HepG2 (cell line): Measurements from ENCODE around the gene ZNF22. TPM values are rescaled to one million over a fixed set of nuclear protein-coding genes. Genes with fewer than 3 reads are reported as not detected.

Experiments used
- ATF1 ChIP-seq: IDR thresholded peaks from 2 replicates; pipeline ENCODE4 v1.6.1; 2016; ENCODE audit warnings: mild to moderate bottlenecking, control low read depth
- ATM ChIP-seq: fragments of 450-650 bp; IDR thresholded peaks from 2 replicates; pipeline ENCODE4 v1.7.1; 2017; ENCODE audit warnings: mild to moderate bottlenecking, borderline replicate concordance
- PRMT3 ChIP-seq: sonication (generic); formaldehyde crosslinking; IDR thresholded peaks from 2 replicates; pipeline ENCODE4 v1.8.1; 2022; ENCODE audit warnings: low read depth, mild to moderate bottlenecking, moderate library complexity, missing genetic modification reagents, borderline replicate concordance
- SCMH1 ChIP-seq: sonication (generic); formaldehyde crosslinking; IDR thresholded peaks from 2 replicates; pipeline ENCODE4 v1.9.0; 2021; ENCODE audit warnings: missing genetic modification reagents, mild to moderate bottlenecking, borderline replicate concordance
- ZNF777 ChIP-seq: sonication (generic); formaldehyde crosslinking; IDR thresholded peaks from 2 replicates; pipeline ENCODE4 v1.4.0; 2020; ENCODE audit warnings: missing genetic modification reagents
- polyA plus RNA-seq, 8 experiments: library from polyadenylated mRNA; depleted of rRNA in 3 of 8; stranded (reverse) in 7 of 8; unstranded in 1 of 8; fragments of >200 nt; fragmentation: Illumina TruSeq in 4 of 8; extraction: Trizol in 4 of 8; gene quantifications; 2 replicates each; pipeline versions ENCODE4 v1.2.1 to v1.2.3, GENCODE V29; 2011 to 2016; ENCODE audit warnings: low read depth in 4 of 8, missing spikeins in 1 of 8, mixed read lengths in 1 of 8; ENCODE audit not compliant: insufficient read depth in 1 of 8
- total RNA-seq, 5 experiments: library from RNA; depleted of rRNA; stranded (reverse); fragments of >200 nt; fragmentation: Illumina TruSeq; extraction: Trizol; gene quantifications; 2 replicates each; pipeline ENCODE4 v1.2.3, GENCODE V29; 2016; ENCODE audit warnings: low read depth in 1 of 5
- TF ChIP-seq, protein P1 (sequence below): sonication (generic); formaldehyde crosslinking; IDR thresholded peaks from 2 replicates; pipeline ENCODE4 v1.8.0; 2023; ENCODE audit warnings: mild to moderate bottlenecking, missing genetic modification reagents
- TF ChIP-seq, protein P2 (sequence below), 2 experiments: fragments of 450-650 bp in 1 of 2; sonication (generic) in 1 of 2; formaldehyde crosslinking in 1 of 2; IDR thresholded peaks; 2 replicates each; pipeline versions ENCODE4 v1.6.1 to v1.8.0; 2016 to 2022; ENCODE audit warnings: antibody characterized with exemption in 1 of 2, mild to moderate bottlenecking in 1 of 2, missing genetic modification reagents in 1 of 2
- TF ChIP-seq, protein P3 (sequence below), 2 experiments: sonication (generic) in 1 of 2; formaldehyde crosslinking in 1 of 2; IDR thresholded peaks; 2 replicates each; pipeline versions ENCODE4 v1.4.0 to v1.6.1; 2016 to 2020; ENCODE audit warnings: borderline replicate concordance in 1 of 2, low read depth in 1 of 2, mild to moderate bottlenecking in 1 of 2, missing genetic modification reagents in 1 of 2
- TF ChIP-seq, protein P4 (sequence below): sonication (generic); formaldehyde crosslinking; IDR thresholded peaks from 2 replicates; pipeline ENCODE4 v1.5.1; 2020; ENCODE audit warnings: mild to moderate bottlenecking, missing genetic modification reagents

ZNF22 gene
- total and polyA plus RNA-seq, 2 of the 13 experiments (the other 11 are each of a cell fraction or from before 2014, with no cell fraction given) = 0.40 to 1.3 TPM

DNA sequence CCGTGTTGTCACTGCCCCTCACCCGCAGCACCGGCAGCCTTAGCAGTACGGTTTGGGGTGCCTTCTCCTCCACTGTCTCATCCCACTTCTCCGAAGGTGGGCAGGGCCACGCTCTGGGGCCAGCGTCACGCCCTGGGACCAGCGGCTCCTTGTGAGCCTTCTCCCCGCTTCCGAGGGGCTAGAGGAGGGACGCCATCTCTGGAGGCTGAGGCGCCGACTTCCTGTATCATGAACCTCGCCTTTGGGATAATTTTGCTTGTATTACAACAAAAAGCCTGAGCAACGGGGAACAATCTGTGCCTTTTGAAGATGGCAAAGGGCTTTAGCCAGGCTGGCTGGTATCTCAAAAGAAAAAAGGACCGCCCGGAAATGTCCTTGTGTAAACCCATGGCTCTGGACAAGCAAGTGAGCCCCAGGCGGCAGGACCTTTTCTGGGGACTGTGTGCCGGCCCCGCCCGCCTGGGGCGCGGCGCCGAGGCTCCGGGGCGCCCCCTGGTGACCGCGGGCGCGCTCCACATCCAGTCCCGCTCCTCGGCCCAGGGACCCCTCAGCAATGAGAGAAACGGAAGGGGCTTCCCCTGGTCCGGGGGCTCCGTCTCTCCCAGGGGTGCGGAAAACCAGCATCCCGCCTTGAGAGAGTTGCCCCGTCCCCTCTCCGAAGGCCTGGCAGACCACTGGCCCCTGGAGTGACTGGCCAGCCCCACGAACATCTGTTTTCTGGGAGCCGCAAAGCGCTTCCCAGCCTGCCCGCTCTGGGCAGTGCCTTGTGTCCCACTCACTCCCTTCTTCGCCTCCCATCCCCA is 25.9 kb upstream of the ZNF22 start (continued):
- no peak for TF ChIP-seq SCMH1 (CRISPR knock-in tag)
- TF ChIP-seq, protein P1, sequence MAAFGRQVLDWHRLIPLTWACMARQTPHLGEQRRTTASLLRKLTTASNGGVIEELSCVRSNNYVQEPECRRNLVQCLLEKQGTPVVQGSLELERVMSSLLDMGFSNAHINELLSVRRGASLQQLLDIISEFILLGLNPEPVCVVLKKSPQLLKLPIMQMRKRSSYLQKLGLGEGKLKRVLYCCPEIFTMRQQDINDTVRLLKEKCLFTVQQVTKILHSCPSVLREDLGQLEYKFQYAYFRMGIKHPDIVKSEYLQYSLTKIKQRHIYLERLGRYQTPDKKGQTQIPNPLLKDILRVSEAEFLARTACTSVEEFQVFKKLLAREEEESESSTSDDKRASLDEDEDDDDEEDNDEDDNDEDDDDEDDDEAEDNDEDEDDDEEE (CRISPR knock-in tag) = no peak
- TF ChIP-seq ATF1 (CRISPR knock-in tag) = no peak
- no peak for TF ChIP-seq ZNF777 (CRISPR knock-in tag)
- no peak for TF ChIP-seq ATM
- TF ChIP-seq, protein P2, sequence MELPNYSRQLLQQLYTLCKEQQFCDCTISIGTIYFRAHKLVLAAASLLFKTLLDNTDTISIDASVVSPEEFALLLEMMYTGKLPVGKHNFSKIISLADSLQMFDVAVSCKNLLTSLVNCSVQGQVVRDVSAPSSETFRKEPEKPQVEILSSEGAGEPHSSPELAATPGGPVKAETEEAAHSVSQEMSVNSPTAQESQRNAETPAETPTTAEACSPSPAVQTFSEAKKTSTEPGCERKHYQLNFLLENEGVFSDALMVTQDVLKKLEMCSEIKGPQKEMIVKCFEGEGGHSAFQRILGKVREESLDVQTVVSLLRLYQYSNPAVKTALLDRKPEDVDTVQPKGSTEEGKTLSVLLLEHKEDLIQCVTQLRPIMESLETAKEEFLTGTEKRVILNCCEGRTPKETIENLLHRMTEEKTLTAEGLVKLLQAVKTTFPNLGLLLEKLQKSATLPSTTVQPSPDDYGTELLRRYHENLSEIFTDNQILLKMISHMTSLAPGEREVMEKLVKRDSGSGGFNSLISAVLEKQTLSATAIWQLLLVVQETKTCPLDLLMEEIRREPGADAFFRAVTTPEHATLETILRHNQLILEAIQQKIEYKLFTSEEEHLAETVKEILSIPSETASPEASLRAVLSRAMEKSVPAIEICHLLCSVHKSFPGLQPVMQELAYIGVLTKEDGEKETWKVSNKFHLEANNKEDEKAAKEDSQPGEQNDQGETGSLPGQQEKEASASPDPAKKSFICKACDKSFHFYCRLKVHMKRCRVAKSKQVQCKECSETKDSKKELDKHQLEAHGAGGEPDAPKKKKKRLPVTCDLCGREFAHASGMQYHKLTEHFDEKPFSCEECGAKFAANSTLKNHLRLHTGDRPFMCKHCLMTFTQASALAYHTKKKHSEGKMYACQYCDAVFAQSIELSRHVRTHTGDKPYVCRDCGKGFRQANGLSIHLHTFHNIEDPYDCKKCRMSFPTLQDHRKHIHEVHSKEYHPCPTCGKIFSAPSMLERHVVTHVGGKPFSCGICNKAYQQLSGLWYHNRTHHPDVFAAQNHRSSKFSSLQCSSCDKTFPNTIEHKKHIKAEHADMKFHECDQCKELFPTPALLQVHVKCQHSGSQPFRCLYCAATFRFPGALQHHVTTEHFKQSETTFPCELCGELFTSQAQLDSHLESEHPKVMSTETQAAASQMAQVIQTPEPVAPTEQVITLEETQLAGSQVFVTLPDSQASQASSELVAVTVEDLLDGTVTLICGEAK (IDR thresholded peaks at IDR 0.05) = no peak
- TF ChIP-seq, protein P2 (CRISPR knock-in tag; IDR thresholded peaks at IDR 0.05) = peak; percentile 59
- TF ChIP-seq, protein P3, sequence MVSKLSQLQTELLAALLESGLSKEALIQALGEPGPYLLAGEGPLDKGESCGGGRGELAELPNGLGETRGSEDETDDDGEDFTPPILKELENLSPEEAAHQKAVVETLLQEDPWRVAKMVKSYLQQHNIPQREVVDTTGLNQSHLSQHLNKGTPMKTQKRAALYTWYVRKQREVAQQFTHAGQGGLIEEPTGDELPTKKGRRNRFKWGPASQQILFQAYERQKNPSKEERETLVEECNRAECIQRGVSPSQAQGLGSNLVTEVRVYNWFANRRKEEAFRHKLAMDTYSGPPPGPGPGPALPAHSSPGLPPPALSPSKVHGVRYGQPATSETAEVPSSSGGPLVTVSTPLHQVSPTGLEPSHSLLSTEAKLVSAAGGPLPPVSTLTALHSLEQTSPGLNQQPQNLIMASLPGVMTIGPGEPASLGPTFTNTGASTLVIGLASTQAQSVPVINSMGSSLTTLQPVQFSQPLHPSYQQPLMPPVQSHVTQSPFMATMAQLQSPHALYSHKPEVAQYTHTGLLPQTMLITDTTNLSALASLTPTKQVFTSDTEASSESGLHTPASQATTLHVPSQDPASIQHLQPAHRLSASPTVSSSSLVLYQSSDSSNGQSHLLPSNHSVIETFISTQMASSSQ (IDR thresholded peaks at IDR 0.05; ENCODE audit: low read depth) = no peak
- TF ChIP-seq, protein P3 (CRISPR knock-in tag; IDR thresholded peaks at IDR 0.05; ENCODE audit: borderline replicate concordance) = no peak; the same call in 1 of the 2 replicates
- TF ChIP-seq PRMT3 = no peak
- TF ChIP-seq, protein P4, sequence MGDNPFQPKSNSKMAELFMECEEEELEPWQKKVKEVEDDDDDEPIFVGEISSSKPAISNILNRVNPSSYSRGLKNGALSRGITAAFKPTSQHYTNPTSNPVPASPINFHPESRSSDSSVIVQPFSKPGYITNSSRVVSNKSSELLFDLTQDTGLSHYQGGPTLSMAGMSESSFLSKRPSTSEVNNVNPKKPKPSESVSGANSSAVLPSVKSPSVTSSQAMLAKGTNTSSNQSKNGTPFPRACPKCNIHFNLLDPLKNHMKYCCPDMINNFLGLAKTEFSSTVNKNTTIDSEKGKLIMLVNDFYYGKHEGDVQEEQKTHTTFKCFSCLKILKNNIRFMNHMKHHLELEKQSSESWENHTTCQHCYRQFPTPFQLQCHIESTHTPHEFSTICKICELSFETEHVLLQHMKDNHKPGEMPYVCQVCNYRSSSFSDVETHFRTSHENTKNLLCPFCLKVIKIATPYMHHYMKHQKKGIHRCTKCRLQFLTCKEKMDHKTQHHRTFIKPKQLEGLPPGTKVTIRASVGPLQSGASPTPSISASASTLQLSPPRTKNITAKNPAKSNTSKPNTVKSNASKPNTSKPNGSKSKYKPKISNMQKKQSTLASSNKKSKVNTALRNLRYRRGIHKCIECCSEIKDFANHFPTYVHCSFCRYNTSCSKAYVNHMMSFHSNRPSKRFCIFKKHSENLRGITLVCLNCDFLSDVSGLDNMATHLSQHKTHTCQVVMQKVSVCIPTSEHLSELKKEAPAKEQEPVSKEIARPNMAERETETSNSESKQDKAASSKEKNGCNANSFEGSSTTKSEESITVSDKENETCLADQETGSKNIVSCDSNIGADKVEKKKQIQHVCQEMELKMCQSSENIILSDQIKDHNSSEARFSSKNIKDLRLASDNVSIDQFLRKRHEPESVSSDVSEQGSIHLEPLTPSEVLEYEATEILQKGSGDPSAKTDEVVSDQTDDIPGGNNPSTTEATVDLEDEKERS (CRISPR knock-in tag) = no peak
